GM19023 (cell line): ENCODE data around the gene CACNG8.
"Not testable (repeated sequence)": the region's sequence is repeated elsewhere in the genome, so short reads cannot be mapped to it uniquely, and the experiment has no call there.

Experiments
- ATAC-seq: cut with Tn5 transposase; IDR thresholded peaks from one replicate; pipeline ENCODE4 v1.9.1; 2021; ENCODE audit warnings: mild to moderate bottlenecking, moderate library complexity; ENCODE audit not compliant: unreplicated experiment

Gene CACNG8

GRCh38 chr19:54030895-54031586, 68.3 kb downstream of the CACNG8 start:
- ATAC-seq, result no peak

- ATAC-seq, result no peak
Observed at GRCh38 chr19:54035215-54036178, 72.8 kb downstream of the CACNG8 start.

- ATAC-seq, result not testable (repeated sequence)
Observed at GRCh38 chr19:54036542-54036941, 73.8 kb downstream of the CACNG8 start.
